Measurements from ENCODE around the gene HCST.

The HCST gene

DNA sequence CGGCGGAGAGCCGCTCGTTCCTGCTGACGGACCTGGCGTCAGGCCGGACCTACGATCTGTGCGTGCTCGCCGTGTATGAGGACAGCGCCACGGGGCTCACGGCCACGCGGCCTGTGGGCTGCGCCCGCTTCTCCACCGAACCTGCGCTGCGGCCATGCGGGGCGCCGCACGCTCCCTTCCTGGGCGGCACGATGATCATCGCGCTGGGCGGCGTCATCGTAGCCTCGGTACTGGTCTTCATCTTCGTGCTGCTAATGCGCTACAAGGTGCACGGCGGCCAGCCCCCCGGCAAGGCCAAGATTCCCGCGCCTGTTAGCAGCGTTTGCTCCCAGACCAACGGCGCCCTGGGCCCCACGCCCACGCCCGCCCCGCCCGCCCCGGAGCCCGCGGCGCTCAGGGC, 42.2 kb downstream of the HCST start:
- Histone ChIP-seq H3K4me3 (ENCODE audit: control insufficient read depth in 1 of 7, extremely low read depth in 1 of 7, insufficient read depth in 4 of 7, low read depth in 2 of 7, low read length in 6 of 7) (no peak overlapping the region), H3K4me1 (ENCODE audit: control extremely low read depth in 1 of 4, control insufficient read depth in 4 of 4, insufficient read depth in 4 of 4, low read length in 3 of 4) (no peaks in the 10 kb centered on the region), H3K27me3 (replicated peaks in 2 of 5; ENCODE audit: control insufficient read depth in 4 of 5, insufficient read depth in 5 of 5, low read length in 4 of 5) (no peaks in the 10 kb centered on the region), H3K27ac (ENCODE audit: insufficient read depth in 1 of 2, low read depth in 1 of 2, low read length in 2 of 2, poor library complexity in 1 of 2, severe bottlenecking in 2 of 2) (no peak overlapping the region), H3K9me3 (ENCODE audit: control extremely low read depth in 1 of 5, control insufficient read depth in 4 of 5, insufficient read depth in 2 of 5, low read depth in 1 of 5, low read length in 4 of 5) (no peaks in the 10 kb centered on the region), H3K36me3 (ENCODE audit: control insufficient read depth in 4 of 4, insufficient read depth in 4 of 4, low read length in 3 of 4) (no peaks in the 10 kb centered on the region)
- ChIA-PET CTCF (interaction anchor here (1.2 kb wide), 1 partner anchor 9 kb away, joined by 3 read pairs; no protein-coding TSS in a partner anchor), POLR2A (no interaction called here)
- no peak for DNase-seq
- 95% methylated on average over 52 of the region's 52 CpGs for WGBS (ENCODE audit: insufficient coverage)

DNA sequence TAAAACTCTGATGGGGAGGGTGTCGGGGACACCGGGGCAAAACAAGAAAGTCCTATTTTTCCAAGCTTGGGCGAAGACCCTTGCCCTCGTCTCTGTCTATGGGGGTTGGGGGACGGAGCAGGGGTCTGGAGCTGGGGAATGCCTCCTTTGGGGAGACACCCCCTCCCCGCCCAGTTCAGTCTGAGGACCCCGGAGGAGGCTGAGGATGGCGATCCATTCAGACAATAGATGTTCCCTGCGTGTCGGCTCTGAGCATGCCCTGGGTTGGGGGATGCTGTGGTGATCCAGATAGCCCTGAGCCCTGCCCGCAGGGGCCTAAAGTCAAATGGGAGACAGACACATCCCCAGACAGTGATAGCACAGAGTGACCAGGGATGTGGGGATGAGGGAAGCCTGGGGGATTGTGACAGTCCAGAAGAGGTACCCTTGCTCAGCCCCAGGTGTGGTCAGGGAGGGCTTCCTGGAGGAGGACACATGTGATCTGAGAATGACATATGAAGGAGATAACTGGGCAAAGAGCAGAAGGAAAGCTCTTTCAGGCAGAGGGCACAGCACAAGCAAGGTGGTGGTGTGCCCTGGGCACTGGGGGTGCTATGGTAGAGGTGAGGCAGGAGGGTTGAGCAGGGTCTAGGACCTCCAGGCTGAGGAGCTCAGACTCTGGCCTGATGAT, 42.9 kb downstream of the HCST start:
- POLR2A ChIA-PET = no interaction called here
- Histone ChIP-seq H3K36me3 (ENCODE audit: control insufficient read depth in 4 of 4, insufficient read depth in 4 of 4, low read length in 3 of 4) (no peaks in the 10 kb centered on the region), H3K4me1 (ENCODE audit: control extremely low read depth in 1 of 4, control insufficient read depth in 4 of 4, insufficient read depth in 4 of 4, low read length in 3 of 4) (no peaks in the 10 kb centered on the region), H3K27me3 (replicated peaks in 2 of 5; ENCODE audit: control insufficient read depth in 4 of 5, insufficient read depth in 5 of 5, low read length in 4 of 5) (no peaks in the 10 kb centered on the region), H3K9me3 (ENCODE audit: control extremely low read depth in 1 of 5, control insufficient read depth in 4 of 5, insufficient read depth in 2 of 5, low read depth in 1 of 5, low read length in 4 of 5) (no peaks in the 10 kb centered on the region), H3K4me3 (ENCODE audit: control insufficient read depth in 1 of 7, extremely low read depth in 1 of 7, insufficient read depth in 4 of 7, low read depth in 2 of 7, low read length in 6 of 7) (no peak overlapping the region), H3K27ac (ENCODE audit: insufficient read depth in 1 of 2, low read depth in 1 of 2, low read length in 2 of 2, poor library complexity in 1 of 2, severe bottlenecking in 2 of 2) (no peak overlapping the region)
- WGBS (ENCODE audit: insufficient coverage) = 95% methylated on average over 6 of the region's 11 CpGs
- no peak for DNase-seq
- CTCF ChIA-PET = interaction anchor here (1.2 to 1.8 kb wide), 2 partner anchors 8 to 125 kb away, joined by 3 to 7 read pairs; no protein-coding TSS in a partner anchor

DNA sequence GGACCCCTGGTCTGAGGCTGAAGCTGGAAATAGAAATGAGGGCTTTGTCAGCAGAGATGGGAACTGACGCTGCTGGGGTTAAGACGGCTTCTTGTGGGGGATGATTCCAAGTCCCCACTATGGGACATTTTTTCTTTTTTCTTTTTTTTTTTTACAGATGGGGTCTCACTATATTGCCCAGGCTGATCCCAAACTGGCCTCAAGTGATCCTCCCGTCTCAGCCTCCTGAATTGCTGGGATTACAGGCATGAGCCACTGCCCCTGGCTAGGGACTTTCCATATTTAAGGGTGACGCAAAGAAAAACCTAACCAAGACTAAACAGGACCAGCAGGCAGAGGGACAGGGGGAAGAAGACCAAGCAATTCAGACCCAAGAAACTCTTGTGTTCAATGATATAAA, 43.9 kb downstream of the HCST start:
- Histone ChIP-seq H3K27me3 (replicated peaks in 2 of 5; ENCODE audit: control insufficient read depth in 4 of 5, insufficient read depth in 5 of 5, low read length in 4 of 5) (no peaks in the 10 kb centered on the region), H3K4me3 (ENCODE audit: control insufficient read depth in 1 of 7, extremely low read depth in 1 of 7, insufficient read depth in 4 of 7, low read depth in 2 of 7, low read length in 6 of 7) (no peak overlapping the region), H3K4me1 (ENCODE audit: control extremely low read depth in 1 of 4, control insufficient read depth in 4 of 4, insufficient read depth in 4 of 4, low read length in 3 of 4) (no peaks in the 10 kb centered on the region), H3K9me3 (ENCODE audit: control extremely low read depth in 1 of 5, control insufficient read depth in 4 of 5, insufficient read depth in 2 of 5, low read depth in 1 of 5, low read length in 4 of 5) (no peaks in the 10 kb centered on the region), H3K27ac (ENCODE audit: insufficient read depth in 1 of 2, low read depth in 1 of 2, low read length in 2 of 2, poor library complexity in 1 of 2, severe bottlenecking in 2 of 2) (no peak overlapping the region), H3K36me3 (ENCODE audit: control insufficient read depth in 4 of 4, insufficient read depth in 4 of 4, low read length in 3 of 4) (no peaks in the 10 kb centered on the region)
- ChIA-PET POLR2A (no interaction called here), CTCF (interaction anchor here (1.1 to 1.8 kb wide), 4 partner anchors 9 to 126 kb away, joined by 3 to 7 read pairs (median 4); partner anchors contain the start of gene SDHAF1)
- 95% methylated on average over 2 of the region's 4 CpGs for WGBS (ENCODE audit: insufficient coverage)
- no peak for DNase-seq

DNA sequence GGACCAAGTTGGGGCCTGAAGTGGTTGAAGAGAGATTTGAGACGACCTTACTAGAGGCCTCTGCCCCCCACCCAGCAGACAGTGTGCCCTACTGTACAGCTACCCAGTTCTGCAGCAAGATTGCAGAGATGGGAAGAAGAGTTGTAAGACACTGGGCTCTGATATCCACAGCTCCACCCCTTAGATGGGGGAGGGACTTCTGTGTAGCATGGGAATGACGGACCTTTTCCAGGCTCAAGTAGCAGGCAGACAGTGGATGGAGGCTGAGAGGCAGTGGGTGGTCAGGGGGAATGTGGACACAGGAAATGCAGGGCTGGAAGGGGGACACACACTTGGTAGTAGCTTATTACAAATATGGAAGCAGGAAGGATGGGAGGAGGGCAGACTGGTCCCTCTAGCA, 46.8 kb downstream of the HCST start:
- WGBS (ENCODE audit: insufficient coverage) = 86% methylated on average over 2 of the region's 2 CpGs
- DNase-seq = no peak
- no peak overlapping the region for H3K4me3 ChIP-seq (ENCODE audit: control insufficient read depth in 1 of 7, extremely low read depth in 1 of 7, insufficient read depth in 4 of 7, low read depth in 2 of 7, low read length in 6 of 7)
- H3K36me3 ChIP-seq (ENCODE audit: control insufficient read depth in 4 of 4, insufficient read depth in 4 of 4, low read length in 3 of 4) = no peaks in the 10 kb centered on the region
- H3K27ac ChIP-seq (ENCODE audit: insufficient read depth in 1 of 2, low read depth in 1 of 2, low read length in 2 of 2, poor library complexity in 1 of 2, severe bottlenecking in 2 of 2) = no peak overlapping the region
- peaks cover 10 to 21% (median 16%) of the 10 kb centered on the region in 4 experiments for H3K4me1 ChIP-seq (ENCODE audit: control extremely low read depth in 1 of 4, control insufficient read depth in 4 of 4, insufficient read depth in 4 of 4, low read length in 3 of 4)
- H3K27me3 ChIP-seq (replicated peaks in 2 of 5; ENCODE audit: control insufficient read depth in 4 of 5, insufficient read depth in 5 of 5, low read length in 4 of 5) = no peaks in the 10 kb centered on the region
- ChIA-PET POLR2A (interaction anchor here (0.6 kb wide), 1 partner anchor 43 kb away, joined by 3 read pairs; no protein-coding TSS in a partner anchor), CTCF (interaction anchor here (0.9 to 1.3 kb wide), 3 partner anchors 42 to 129 kb away, joined by 3 to 5 read pairs (median 3); no protein-coding TSS in a partner anchor)
- no peaks in the 10 kb centered on the region for H3K9me3 ChIP-seq (ENCODE audit: control extremely low read depth in 1 of 5, control insufficient read depth in 4 of 5, insufficient read depth in 2 of 5, low read depth in 1 of 5, low read length in 4 of 5)
